Fibroblast of mammary gland (primary cell): Measurements from ENCODE around the gene TCIRG1.
A peak's percentile ranks its signal among the peaks of the same experiment; 100 is the strongest.

Experiments used
- DNase-seq: peaks from one replicate; pipeline ENCODE4 v3.0.0-alpha.2; 2010; ENCODE audit warnings: low read depth
- H3K4me3 ChIP-seq: 2 replicates; pipeline ENCODE4 v1.5.1; 2011; ENCODE audit warnings: low read depth, mild to moderate bottlenecking, low read length, moderate library complexity; ENCODE audit not compliant: control insufficient read depth
- CTCF ChIP-seq: conservative IDR thresholded peaks from 2 replicates; pipeline ENCODE4 v1.5.1; 2011; ENCODE audit warnings: low read depth, low read length, inconsistent platforms; ENCODE audit not compliant: control insufficient read depth, insufficient read depth

TCIRG1 gene

GRCh38 chr11:67997475-67997921 lies 41.3 kb upstream of the TCIRG1 start:
- TF ChIP-seq CTCF: no peak
- no peak overlapping the region for H3K4me3 ChIP-seq
- no peak for DNase-seq

- DNase-seq: no peak
- H3K4me3 ChIP-seq: no peak overlapping the region
- no peak for TF ChIP-seq CTCF
Measured at GRCh38 chr11:67998150-67999045, 40.4 kb upstream of the TCIRG1 start.

- no peak for TF ChIP-seq CTCF
- no peak for DNase-seq
- no peak overlapping the region for H3K4me3 ChIP-seq
Measured at GRCh38 chr11:67999201-67999629, 39.6 kb upstream of the TCIRG1 start.

GRCh38 chr11:67999704-68000103 lies 39.1 kb upstream of the TCIRG1 start:
- no peak overlapping the region for H3K4me3 ChIP-seq
- no peak for TF ChIP-seq CTCF
- no peak for DNase-seq

- TF ChIP-seq CTCF: no peak
- DNase-seq: no peak
- H3K4me3 ChIP-seq: no peak overlapping the region
Measured at GRCh38 chr11:68002575-68002937, 36.3 kb upstream of the TCIRG1 start.

GRCh38 chr11:68002938-68003845 lies 35.6 kb upstream of the TCIRG1 start:
- no peak for TF ChIP-seq CTCF
- DNase-seq: no peak
- H3K4me3 ChIP-seq: peak overlapping the region; percentile 48
